Fibroblast of lung (primary cell): ENCODE measurements around the gene WNT7B. TPM values are rescaled to one million over a fixed set of nuclear protein-coding genes. Genes with fewer than 3 reads are reported as not detected.

Experiments
- DNase-seq, 2 donors: peaks; one replicate each; pipeline versions ENCODE4 v3.0.0 to v3.0.0-alpha.2; 2010; ENCODE audit warnings: low read depth in 2 of 2
- H2AFZ ChIP-seq: 2 replicates; pipeline ENCODE4 v1.5.1; 2012; ENCODE audit warnings: low read length, control low read depth, inconsistent platforms
- H3K27ac ChIP-seq: 2 replicates; pipeline ENCODE4 v1.5.1; 2011; ENCODE audit warnings: low read length, control low read depth; ENCODE audit not compliant: insufficient read depth
- H3K27me3 ChIP-seq: 2 replicates; pipeline ENCODE4 v1.5.1; 2011; ENCODE audit warnings: mild to moderate bottlenecking, low read length; ENCODE audit not compliant: control insufficient read depth, insufficient read depth
- H3K36me3 ChIP-seq: 2 replicates; pipeline ENCODE4 v1.5.1; 2011; ENCODE audit warnings: low read length; ENCODE audit not compliant: control insufficient read depth, insufficient read depth
- H3K4me1 ChIP-seq: 2 replicates; pipeline ENCODE4 v1.5.1; 2011; ENCODE audit warnings: low read length; ENCODE audit not compliant: control insufficient read depth, insufficient read depth; ENCODE audit errors: extremely low read depth
- H3K4me2 ChIP-seq: 2 replicates; pipeline ENCODE4 v1.5.1; 2011; ENCODE audit warnings: low read length, control low read depth; ENCODE audit not compliant: insufficient read depth; ENCODE audit errors: extremely low read depth
- H3K4me3 ChIP-seq, 4 experiments: fragments of 200-600 bp in 1 of 4; sonication (generic) in 1 of 4; replicated peaks in 1 of 4; 2 replicates each; pipeline ENCODE4 v1.5.1; 2011 to 2016; ENCODE audit warnings: low read length in 4 of 4, low read depth in 3 of 4, mild to moderate bottlenecking in 3 of 4, control low read depth in 2 of 4, inconsistent platforms in 1 of 4, mixed read lengths in 1 of 4; ENCODE audit not compliant: insufficient read depth in 1 of 4; ENCODE audit errors: control extremely low read depth in 1 of 4
- H3K79me2 ChIP-seq: 2 replicates; pipeline ENCODE4 v1.5.1; 2012; ENCODE audit warnings: mild to moderate bottlenecking, low read length, inconsistent platforms; ENCODE audit not compliant: control insufficient read depth, insufficient read depth
- H3K9ac ChIP-seq: 2 replicates; pipeline ENCODE4 v1.5.1; 2011; ENCODE audit warnings: mild to moderate bottlenecking, low read length, control low read depth; ENCODE audit not compliant: insufficient read depth
- H3K9me3 ChIP-seq: 2 replicates; pipeline ENCODE4 v1.5.1; 2012; ENCODE audit warnings: low read depth, low read length; ENCODE audit not compliant: control insufficient read depth, insufficient read depth
- H4K20me1 ChIP-seq: 2 replicates; pipeline ENCODE4 v1.5.1; 2011; ENCODE audit warnings: low read length; ENCODE audit not compliant: control insufficient read depth, insufficient read depth; ENCODE audit errors: extremely low read depth
- CTCF ChIP-seq, 2 donors: IDR thresholded peaks in 1 of 2; conservative IDR thresholded peaks in 1 of 2; 1 replicate in 1 of 2; 2 replicates in 1 of 2; pipeline ENCODE4 v1.5.1; 2011 to 2012; ENCODE audit warnings: low read length in 2 of 2, control low read depth in 1 of 2, inconsistent platforms in 1 of 2, low read depth in 1 of 2, mild to moderate bottlenecking in 1 of 2
- EZH2 ChIP-seq: IDR thresholded peaks from 2 replicates; pipeline ENCODE4 v1.5.1; 2012; ENCODE audit warnings: low read length, control low read depth, mild to moderate bottlenecking; ENCODE audit errors: missing control alignments
- polyA plus RNA-seq, 2 donors: library from polyadenylated mRNA; depleted of rRNA in 1 of 2; stranded (reverse) in 1 of 2; unstranded in 1 of 2; fragments of >200 nt; gene quantifications; 2 replicates each; pipeline ENCODE4 v1.2.1, GENCODE V29; 2011 to 2012; ENCODE audit warnings: missing spikeins in 1 of 2
- total RNA-seq: library from RNA; depleted of rRNA; stranded (reverse); fragments of >200 nt; gene quantifications from 2 replicates; pipeline ENCODE4 v1.2.1, GENCODE V29; 2014

WNT7B gene
- total and polyA plus RNA-seq, 2 donors (not counting 1 experiment from before 2014, with no cell fraction given), result 0.17 TPM; not detected in 1

DNA sequence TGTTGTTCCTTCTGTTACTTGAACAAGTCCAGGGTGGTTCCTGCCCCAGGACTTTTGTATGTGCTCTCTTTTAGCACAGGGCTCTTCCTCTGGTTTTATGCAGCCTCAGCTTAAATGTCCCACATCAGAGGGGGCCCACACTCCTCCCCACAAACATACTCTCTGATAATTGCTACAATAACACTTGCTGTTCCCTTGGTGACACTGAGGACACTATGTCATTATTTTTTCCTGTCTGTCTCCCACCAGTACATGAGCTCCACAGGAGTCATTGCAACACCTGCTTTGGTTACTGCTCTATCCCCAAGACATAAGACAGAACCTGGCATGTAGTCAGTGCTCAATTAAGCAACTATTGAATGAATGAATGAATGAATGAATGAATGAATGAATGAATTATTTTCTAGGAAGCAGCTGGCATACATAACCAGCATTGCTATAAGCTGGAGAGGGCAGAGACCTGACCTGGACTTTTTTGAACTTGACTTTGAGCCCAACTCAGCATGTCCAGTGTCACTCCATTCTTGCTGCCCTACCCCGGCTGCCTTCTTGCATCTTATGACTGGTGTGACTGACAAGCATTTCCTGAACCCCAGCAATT, 7.5 kb upstream of the WNT7B start:
- Histone ChIP-seq H3K79me2 (no peaks in the 10 kb centered on the region), H4K20me1 (no peaks in the 10 kb centered on the region), H3K9me3 (no peaks in the 10 kb centered on the region), H3K4me1 (no peaks in the 10 kb centered on the region), H3K36me3 (no peaks in the 10 kb centered on the region), H3K4me2 (no peak overlapping the region), H3K9ac (no peak overlapping the region), H3K27me3 (peaks cover 3% of the 10 kb centered on the region), H3K4me3 (no peak overlapping the region), H3K27ac (no peak overlapping the region), H2AFZ (no peak overlapping the region)
- DNase-seq, result no peak
- TF ChIP-seq EZH2, result no peak
- no peak for TF ChIP-seq CTCF (conservative IDR thresholded peaks at IDR 0.05 in 1 of 2, IDR thresholded peaks at IDR 0.05 in 1 of 2; ENCODE audit: low read depth in 1 of 2, low read length in 2 of 2)

DNA sequence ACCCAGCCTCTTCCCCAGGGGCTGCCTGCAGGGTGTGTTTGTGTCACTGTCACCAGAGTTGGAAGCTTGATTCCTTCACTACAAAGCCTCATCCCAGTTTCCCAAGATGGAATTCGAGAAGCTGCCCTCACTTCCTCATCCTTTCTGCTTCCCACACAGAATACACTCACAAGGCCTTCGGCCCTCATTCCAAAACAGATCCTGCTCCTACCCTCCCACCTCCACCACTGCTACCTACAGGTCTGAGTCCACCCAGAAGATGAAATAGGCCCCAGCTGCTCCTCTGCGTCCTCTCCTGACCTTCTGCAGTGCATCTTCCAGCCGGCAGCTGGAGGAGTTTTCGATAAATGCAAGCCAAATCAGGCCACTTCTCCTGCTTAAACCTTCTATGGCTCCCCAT, 6.8 kb upstream of the WNT7B start:
- Histone ChIP-seq H3K27me3 (peaks cover 3% of the 10 kb centered on the region), H3K4me2 (no peak overlapping the region), H3K79me2 (no peaks in the 10 kb centered on the region), H3K36me3 (no peaks in the 10 kb centered on the region), H3K4me1 (no peaks in the 10 kb centered on the region), H3K9me3 (no peaks in the 10 kb centered on the region), H3K27ac (no peak overlapping the region), H4K20me1 (no peaks in the 10 kb centered on the region), H2AFZ (no peak overlapping the region), H3K4me3 (no peak overlapping the region), H3K9ac (no peak overlapping the region)
- no peak for DNase-seq
- no peak for TF ChIP-seq EZH2

GRCh38 chr22:45980761-45981160, 3.8 kb upstream of the WNT7B start:
- TF ChIP-seq EZH2, result no peak
- TF ChIP-seq CTCF (conservative IDR thresholded peaks at IDR 0.05 in 1 of 2, IDR thresholded peaks at IDR 0.05 in 1 of 2; ENCODE audit: low read depth in 1 of 2, low read length in 2 of 2), result no peak

More at GRCh38 chr22:45980761-45981160, 3.8 kb upstream of the WNT7B start:
- H3K79me2 ChIP-seq, result no peaks in the 10 kb centered on the region
- no peak overlapping the region for H3K27ac ChIP-seq
- no peak for DNase-seq
- no peaks in the 10 kb centered on the region for H3K4me1 ChIP-seq
- H3K27me3 ChIP-seq, result peaks cover 21% of the 10 kb centered on the region
- no peak overlapping the region for H3K4me3 ChIP-seq
- no peak overlapping the region for H3K4me2 ChIP-seq
- no peak overlapping the region for H2AFZ ChIP-seq
- H4K20me1 ChIP-seq, result no peaks in the 10 kb centered on the region
- H3K9me3 ChIP-seq, result no peaks in the 10 kb centered on the region
- H3K36me3 ChIP-seq, result no peaks in the 10 kb centered on the region
- no peak overlapping the region for H3K9ac ChIP-seq
